GM23248 (cell line): Measurements from ENCODE around the gene VWA8. TPM values are rescaled to one million over a fixed set of nuclear protein-coding genes. Genes with fewer than 3 reads are reported as not detected.
A peak's percentile ranks its signal among the peaks of the same experiment; 100 is the strongest.

ENCODE experiments used
- DNase-seq: peaks from one replicate; pipeline ENCODE4 v3.0.0-alpha.2; 2015
- H2AFZ ChIP-seq: fragments of 200-600 bp; sonication (generic); 2 replicates; pipeline ENCODE4 v1.6.1; 2016; ENCODE audit warnings: antibody characterized with exemption
- H3F3A ChIP-seq: fragments of 200-600 bp; sonication (generic); 2 replicates; pipeline ENCODE4 v1.6.1; 2016; ENCODE audit warnings: mild to moderate bottlenecking, antibody characterized with exemption, mixed run types; ENCODE audit not compliant: insufficient read depth
- H3K27ac ChIP-seq: fragments of 200-600 bp; sonication (generic); 2 replicates; pipeline ENCODE4 v1.5.1; 2016; ENCODE audit warnings: mild to moderate bottlenecking
- H3K27me3 ChIP-seq: fragments of 200-600 bp; sonication (generic); replicated peaks from 2 replicates; pipeline ENCODE4 v1.6.1; 2016; ENCODE audit warnings: mild to moderate bottlenecking; ENCODE audit not compliant: insufficient read depth
- H3K36me3 ChIP-seq: fragments of 200-600 bp; sonication (generic); 2 replicates; pipeline ENCODE4 v1.6.1; 2016; ENCODE audit warnings: low read depth, mild to moderate bottlenecking
- H3K4me1 ChIP-seq: fragments of 200-600 bp; sonication (generic); 2 replicates; pipeline ENCODE4 v1.6.1; 2016; ENCODE audit warnings: mild to moderate bottlenecking; ENCODE audit not compliant: insufficient read depth
- H3K4me2 ChIP-seq: fragments of 200-600 bp; sonication (generic); one replicate; pipeline ENCODE4 v1.6.1; 2016; ENCODE audit warnings: mild to moderate bottlenecking; ENCODE audit not compliant: unreplicated experiment
- H3K4me3 ChIP-seq: fragments of 200-600 bp; sonication (generic); 2 replicates; pipeline ENCODE4 v1.5.1; 2016; ENCODE audit warnings: mild to moderate bottlenecking
- H3K79me2 ChIP-seq: fragments of 200-600 bp; sonication (generic); 2 replicates; pipeline ENCODE4 v1.6.1; 2016; ENCODE audit warnings: mild to moderate bottlenecking; ENCODE audit not compliant: insufficient read depth
- H3K9ac ChIP-seq: fragments of 200-600 bp; sonication (generic); 2 replicates; pipeline ENCODE4 v1.6.1; 2016; ENCODE audit warnings: mild to moderate bottlenecking
- H3K9me2 ChIP-seq: fragments of 200-600 bp; sonication (generic); 2 replicates; pipeline ENCODE4 v1.6.1; 2016; ENCODE audit warnings: mixed run types, mild to moderate bottlenecking, moderate library complexity; ENCODE audit not compliant: insufficient read depth
- H3K9me3 ChIP-seq: fragments of 200-600 bp; sonication (generic); one replicate; pipeline ENCODE4 v1.6.1; 2017; ENCODE audit warnings: low read depth
- H4K20me1 ChIP-seq: fragments of 200-600 bp; sonication (generic); 2 replicates; pipeline ENCODE4 v1.6.0; 2016; ENCODE audit not compliant: insufficient read depth
- EZH2 ChIP-seq: fragments of 200-600 bp; sonication (generic); IDR thresholded peaks from 2 replicates; pipeline ENCODE4 v1.6.1; 2018; ENCODE audit warnings: antibody characterized with exemption, mild to moderate bottlenecking; ENCODE audit not compliant: insufficient read depth, poor library complexity, severe bottlenecking
- EZH2phosphoT487 ChIP-seq: fragments of 200-600 bp; sonication (generic); IDR thresholded peaks from 2 replicates; pipeline ENCODE4 v1.6.1; 2018; ENCODE audit warnings: antibody characterized with exemption, moderate library complexity, mild to moderate bottlenecking, low read depth; ENCODE audit not compliant: insufficient read depth
- WGBS, 2 experiments: methylation state at CpG; one replicate each; pipeline ENCODE4 v1.1.6; 2015 to 2017; ENCODE audit warnings: low lambda C conversion rate in 2 of 2, low coverage in 1 of 2; ENCODE audit errors: missing lambda C conversion rate in 2 of 2; 5-methylcytosine and 5-hydroxymethylcytosine counted together
- in situ Hi-C: fragments of 300-500 bp; cut with MboI; formaldehyde crosslinking; loops from 2 replicates; pipeline ENCODE4 v1.15.0; 2020
- polyA plus RNA-seq: library from polyadenylated mRNA; unstranded; fragments of >200 nt; fragmentation: Nextera tagmentation; extraction: Ambion mirVana; gene quantifications from 2 replicates; pipeline ENCODE4 v1.2.1, GENCODE V29; 2016
- total RNA-seq: library from RNA; depleted of rRNA; stranded (reverse); fragments of >200 nt; shearing (Covaris generic); gene quantifications from 2 replicates; pipeline ENCODE4 v1.2.3, GENCODE V29; 2014

Gene VWA8
- total and polyA plus RNA-seq, 2 experiments from 2014 or later: 3.9 to 10.1 TPM

DNA sequence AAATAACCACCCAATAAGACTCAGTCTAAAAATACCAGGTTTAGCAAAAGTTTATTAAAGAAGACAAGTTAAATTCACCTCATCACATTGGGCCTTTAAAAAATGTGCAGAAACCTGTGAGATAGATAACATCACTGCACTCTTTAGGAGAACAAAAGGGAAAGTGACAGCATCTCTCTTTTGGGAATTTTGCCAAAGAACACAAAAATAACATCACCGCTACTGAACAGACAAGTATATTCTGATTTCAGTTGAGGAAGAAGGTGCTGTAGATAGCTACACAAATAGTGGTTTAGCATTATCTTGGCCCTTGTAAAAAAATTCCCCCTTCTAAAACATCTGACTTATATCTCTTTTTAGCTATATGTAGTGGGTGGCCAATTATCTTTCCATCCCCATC is 244.7 kb downstream of the VWA8 start:
- TF ChIP-seq EZH2: no peak
- no peak for TF ChIP-seq EZH2phosphoT487
- no peaks in the 10 kb centered on the region for H3K27me3 ChIP-seq
- no peaks in the 10 kb centered on the region for H3K9me2 ChIP-seq
- H3K4me3 ChIP-seq: no peak overlapping the region
- H3K27ac ChIP-seq: no peak overlapping the region
- H3K79me2 ChIP-seq: no peaks in the 10 kb centered on the region
- no peak overlapping the region for H3K9ac ChIP-seq
- no peak overlapping the region for H2AFZ ChIP-seq
- no peaks in the 10 kb centered on the region for H3F3A ChIP-seq
- no peaks in the 10 kb centered on the region for H3K4me1 ChIP-seq
- no peak overlapping the region for H3K4me2 ChIP-seq
- H4K20me1 ChIP-seq: no peaks in the 10 kb centered on the region
- no peaks in the 10 kb centered on the region for H3K9me3 ChIP-seq
- H3K36me3 ChIP-seq: peaks cover 10% of the 10 kb centered on the region; the same call in 1 of the 2 replicates
- DNase-seq: no peak
- WGBS, 2 experiments: 92 to 97% methylated on average over 1 of the region's 1 CpG
- in situ Hi-C loops: no loop called here

DNA sequence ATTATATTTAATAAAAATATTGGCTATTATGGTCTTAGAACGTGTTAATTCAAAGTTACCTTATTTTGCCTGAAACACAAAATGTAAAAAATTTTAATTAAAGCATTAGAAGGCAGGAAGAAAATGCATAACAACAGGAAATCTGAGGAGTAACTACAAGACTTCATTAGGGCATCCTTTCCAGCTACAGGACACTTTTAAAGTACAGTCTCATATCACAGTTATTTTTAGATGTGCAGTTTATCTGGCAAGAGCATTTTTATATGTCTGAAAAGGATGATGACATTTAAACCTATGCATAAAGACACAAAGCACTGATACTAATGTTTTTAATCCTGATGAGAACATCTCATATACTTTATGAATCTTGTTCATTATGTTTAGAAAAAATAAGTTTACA is 247.5 kb downstream of the VWA8 start:
- Histone ChIP-seq H3K4me1 (no peaks in the 10 kb centered on the region), H3K9me2 (no peaks in the 10 kb centered on the region), H3K9ac (no peak overlapping the region), H3K79me2 (no peaks in the 10 kb centered on the region), H2AFZ (no peak overlapping the region), H3F3A (no peaks in the 10 kb centered on the region), H4K20me1 (no peaks in the 10 kb centered on the region), H3K9me3 (no peaks in the 10 kb centered on the region), H3K4me3 (no peak overlapping the region), H3K27ac (no peak overlapping the region), H3K4me2 (no peak overlapping the region), H3K36me3 (no peaks in the 10 kb centered on the region), H3K27me3 (no peaks in the 10 kb centered on the region)
- no peak for TF ChIP-seq EZH2phosphoT487
- TF ChIP-seq EZH2: no peak
- in situ Hi-C loops: no loop called here
- 52 to 60% methylated on average over 1 of the region's 1 CpG for WGBS, 2 experiments
- DNase-seq: no peak

DNA sequence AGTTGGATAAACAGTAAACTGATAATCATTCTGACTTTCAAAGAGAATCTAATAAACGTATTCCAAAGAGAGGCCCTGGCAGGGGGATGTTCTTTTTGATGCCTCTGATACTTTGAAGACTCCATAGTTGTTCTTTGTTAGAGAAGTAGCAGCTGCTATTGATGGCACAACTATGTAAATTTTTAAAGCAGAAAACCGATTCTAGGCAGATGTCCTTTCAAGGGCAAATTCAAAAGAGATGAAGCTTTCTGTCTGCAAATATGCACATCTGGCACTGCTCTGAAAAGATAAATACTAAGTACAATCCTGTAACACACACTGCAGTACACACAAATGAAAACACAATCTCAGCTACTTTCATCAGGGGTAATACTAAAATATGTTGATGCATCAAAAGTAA is 250.1 kb downstream of the VWA8 start:
- H3K4me3 ChIP-seq: no peak overlapping the region
- H3K9me3 ChIP-seq: no peaks in the 10 kb centered on the region
- H2AFZ ChIP-seq: no peak overlapping the region
- TF ChIP-seq EZH2: no peak
- TF ChIP-seq EZH2phosphoT487: no peak
- no peaks in the 10 kb centered on the region for H4K20me1 ChIP-seq
- H3K9ac ChIP-seq: no peak overlapping the region
- H3K4me1 ChIP-seq: peaks cover 13% of the 10 kb centered on the region
- H3K79me2 ChIP-seq: no peaks in the 10 kb centered on the region
- H3K27me3 ChIP-seq: no peaks in the 10 kb centered on the region
- 86 to 94% methylated on average over 2 of the region's 2 CpGs for WGBS, 2 experiments
- DNase-seq: no peak
- in situ Hi-C loops: no loop called here
- H3K27ac ChIP-seq: no peak overlapping the region
- H3F3A ChIP-seq: peaks cover 12% of the 10 kb centered on the region; the same call in 1 of the 2 replicates
- H3K36me3 ChIP-seq: no peaks in the 10 kb centered on the region
- H3K4me2 ChIP-seq: no peak overlapping the region
- H3K9me2 ChIP-seq: no peaks in the 10 kb centered on the region

GRCh38 chr13:41709511-41709910 is 251.4 kb downstream of the VWA8 start:
- TF ChIP-seq EZH2phosphoT487 (no peak), EZH2 (no peak)
- Histone ChIP-seq H3K9ac (no peak overlapping the region), H3F3A (peaks cover 12% of the 10 kb centered on the region; the same call in 1 of the 2 replicates), H4K20me1 (no peaks in the 10 kb centered on the region), H3K4me2 (no peak overlapping the region), H3K36me3 (no peaks in the 10 kb centered on the region), H3K27me3 (no peaks in the 10 kb centered on the region), H3K4me1 (peaks cover 13% of the 10 kb centered on the region), H3K9me3 (no peaks in the 10 kb centered on the region), H3K4me3 (no peak overlapping the region), H3K27ac (no peak overlapping the region), H3K9me2 (no peaks in the 10 kb centered on the region), H2AFZ (no peak overlapping the region), H3K79me2 (no peaks in the 10 kb centered on the region)
- peak; percentile 57 for DNase-seq
- in situ Hi-C loops: no loop called here

DNA sequence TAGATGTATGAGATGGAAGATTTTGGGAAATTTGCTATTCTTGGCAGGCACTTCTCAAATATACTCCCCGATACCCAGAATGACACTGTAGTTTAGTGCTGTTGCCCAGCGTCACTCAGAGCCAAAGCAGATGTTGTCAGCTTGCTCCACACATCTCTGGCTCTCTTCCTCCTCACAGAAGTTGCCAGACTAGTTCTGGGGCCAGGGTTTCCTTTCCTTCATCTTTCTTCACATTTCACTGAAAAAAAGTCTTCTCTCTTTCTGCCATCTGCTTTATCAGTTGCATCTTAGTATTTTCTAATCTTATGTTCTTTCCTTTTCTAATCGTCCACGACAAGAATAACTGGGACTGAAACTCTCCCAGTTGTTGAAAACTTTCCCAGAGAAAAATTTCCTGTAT is 252.2 kb downstream of the VWA8 start:
- no peaks in the 10 kb centered on the region for H3K27me3 ChIP-seq
- no peak for TF ChIP-seq EZH2
- TF ChIP-seq EZH2phosphoT487: no peak
- peaks cover 12% of the 10 kb centered on the region; the same call in 1 of the 2 replicates for H3F3A ChIP-seq
- H3K9me3 ChIP-seq: no peaks in the 10 kb centered on the region
- peaks cover 13% of the 10 kb centered on the region for H3K4me1 ChIP-seq
- H3K27ac ChIP-seq: no peak overlapping the region; the same call in 1 of the 2 replicates
- H3K79me2 ChIP-seq: no peaks in the 10 kb centered on the region
- no peak overlapping the region for H2AFZ ChIP-seq
- in situ Hi-C loops: no loop called here
- H3K9ac ChIP-seq: no peak overlapping the region
- H4K20me1 ChIP-seq: no peaks in the 10 kb centered on the region
- no peak overlapping the region for H3K4me3 ChIP-seq
- 21 to 31% methylated on average over 4 of the region's 4 CpGs for WGBS, 2 experiments
- no peak overlapping the region for H3K4me2 ChIP-seq
- H3K36me3 ChIP-seq: no peaks in the 10 kb centered on the region
- no peaks in the 10 kb centered on the region for H3K9me2 ChIP-seq
- DNase-seq: peak; percentile 18
